HS-5 (cell line): Measurements from ENCODE around the gene TMA7B.

Source experiments
- DNase-seq: peaks from one replicate; pipeline ENCODE4 v3.0.0-alpha.2; 2012; ENCODE audit warnings: low read depth

The TMA7B gene

DNA sequence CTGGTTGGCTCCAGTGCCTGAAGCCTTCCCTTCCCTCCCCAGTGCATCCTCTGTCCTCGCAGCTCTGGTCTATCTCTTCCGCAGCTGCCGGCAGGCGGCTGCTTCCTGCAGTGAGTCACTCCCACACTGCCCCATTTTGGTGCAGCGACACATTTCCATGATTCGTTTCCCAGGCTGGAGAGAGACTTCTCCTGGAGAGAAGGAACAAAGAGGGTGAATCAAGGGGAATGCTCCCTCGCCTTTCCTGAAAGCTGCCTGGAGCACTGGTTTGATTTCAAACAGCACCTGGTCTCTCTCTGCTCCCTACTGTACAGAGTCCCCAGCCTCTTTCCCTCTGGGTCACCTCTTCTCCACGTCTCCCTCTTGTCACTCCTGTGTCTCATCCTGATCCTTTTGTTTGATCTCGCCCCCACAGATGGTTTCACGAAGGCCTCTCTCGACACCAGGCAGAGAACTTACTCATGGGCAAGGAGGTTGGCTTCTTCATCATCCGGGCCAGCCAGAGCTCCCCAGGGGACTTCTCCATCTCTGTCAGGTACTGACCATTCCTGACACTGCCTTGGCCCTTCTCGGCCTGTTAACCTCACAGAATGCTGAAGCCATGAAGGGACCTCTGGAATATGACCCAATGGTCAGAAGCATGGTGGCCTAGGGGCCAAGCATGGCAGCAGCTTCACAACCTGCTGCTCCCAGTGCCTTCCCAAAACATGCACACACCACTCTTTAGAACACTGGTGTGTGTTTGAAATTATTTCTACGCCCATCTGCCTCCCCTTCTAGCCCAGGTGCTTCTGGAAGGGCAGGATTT, at the start of gene TMA7B:
TSS of gene TMA7B (plus strand) at position 758 of the 808 bp plus-strand sequence. CDS start 3,978 bp downstream, outside the sequence.
- DNase-seq, result peak; percentile 41

DNA sequence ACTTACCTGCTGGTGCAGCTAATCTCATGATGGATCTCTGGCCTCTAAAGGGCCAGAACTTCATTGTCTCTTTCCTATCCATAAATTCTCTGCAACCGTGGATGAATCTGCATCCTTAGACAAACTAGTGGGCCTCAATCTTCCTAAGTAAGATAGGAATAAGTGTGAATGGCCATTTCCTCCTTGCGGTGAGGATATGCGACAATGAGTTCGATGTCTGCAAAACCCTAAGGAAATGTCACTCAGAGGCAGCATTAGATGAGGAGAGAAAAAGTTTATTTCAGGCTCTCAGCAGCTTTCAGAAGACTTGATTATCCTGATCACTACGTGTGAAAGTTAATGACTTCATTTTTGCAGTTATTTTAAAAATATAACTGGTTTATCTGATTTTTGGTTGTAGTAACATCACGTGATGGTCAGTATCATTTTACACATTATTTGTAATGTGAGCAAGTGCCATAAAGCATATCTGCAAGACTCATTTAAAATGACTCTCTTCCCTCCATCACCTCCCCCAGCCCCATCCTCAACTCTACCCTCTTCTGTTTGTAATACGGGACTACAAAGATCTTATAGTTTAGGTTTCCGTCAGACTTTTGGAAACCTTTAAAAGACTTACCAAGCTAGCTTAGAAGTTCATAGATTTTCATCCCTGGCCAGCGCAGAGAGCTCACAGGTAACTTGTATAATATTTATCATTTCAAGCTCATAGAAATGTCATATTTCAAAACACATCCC, 49.2 kb upstream of the TMA7B start:
- no peak for DNase-seq

DNA sequence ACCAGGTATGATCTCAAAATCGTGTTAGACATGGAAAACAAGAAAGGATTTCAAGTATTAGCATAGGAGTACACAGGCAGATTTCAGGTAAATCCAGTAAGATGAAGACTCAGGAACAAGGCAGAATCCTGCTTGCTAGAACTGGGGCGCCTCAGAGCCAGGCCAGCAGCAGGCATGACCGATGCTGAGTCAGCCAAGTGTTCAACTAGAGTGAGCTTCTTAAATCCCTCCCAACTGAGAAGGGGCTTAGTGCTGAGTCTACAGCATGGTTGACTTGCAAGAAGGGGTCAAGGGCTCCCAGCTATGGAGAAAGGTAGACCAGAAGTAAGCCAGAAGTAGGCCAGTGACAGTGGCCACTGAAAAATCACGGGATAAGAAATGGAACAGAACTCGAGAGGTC, 46.9 kb upstream of the TMA7B start:
- no peak for DNase-seq

DNA sequence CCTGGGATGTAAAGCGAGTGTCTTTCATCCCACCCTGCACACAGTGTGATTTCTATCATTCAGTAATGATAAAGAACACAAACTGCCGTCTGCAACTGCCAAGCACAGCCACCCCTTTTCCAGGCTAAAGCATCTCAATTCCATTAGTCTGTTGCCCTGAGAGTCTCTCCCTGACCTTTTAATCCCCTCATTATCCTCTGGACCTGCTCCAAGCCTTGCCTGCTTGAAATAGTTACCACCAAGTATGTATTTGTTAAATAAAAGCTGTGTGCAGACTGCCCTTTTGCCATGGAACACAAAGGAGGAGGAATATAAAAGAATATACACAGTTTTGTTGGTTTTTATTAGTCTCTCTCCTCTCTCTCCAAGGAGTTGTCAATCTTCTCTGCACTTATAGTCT, 46.3 kb upstream of the TMA7B start:
- DNase-seq, result no peak

DNA sequence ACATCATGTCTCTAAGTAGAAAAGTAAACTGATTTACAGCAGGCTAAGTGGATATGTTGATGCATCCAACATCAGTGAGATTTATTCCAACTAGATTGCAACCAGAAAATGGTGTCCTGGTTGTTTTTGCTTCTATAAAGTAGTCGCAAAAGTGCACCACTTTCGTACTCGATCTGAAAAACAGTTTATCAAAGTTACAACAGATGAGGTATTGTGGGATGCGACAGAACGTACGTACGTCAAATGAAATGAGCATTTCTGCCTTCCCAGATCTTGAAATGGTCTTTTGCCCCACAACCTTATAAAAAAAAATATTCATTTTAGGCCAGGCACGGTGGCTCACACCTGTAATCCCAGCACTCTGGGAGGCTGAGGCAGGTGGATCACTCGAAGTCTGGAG, 45.6 kb upstream of the TMA7B start:
- DNase-seq, result no peak

DNA sequence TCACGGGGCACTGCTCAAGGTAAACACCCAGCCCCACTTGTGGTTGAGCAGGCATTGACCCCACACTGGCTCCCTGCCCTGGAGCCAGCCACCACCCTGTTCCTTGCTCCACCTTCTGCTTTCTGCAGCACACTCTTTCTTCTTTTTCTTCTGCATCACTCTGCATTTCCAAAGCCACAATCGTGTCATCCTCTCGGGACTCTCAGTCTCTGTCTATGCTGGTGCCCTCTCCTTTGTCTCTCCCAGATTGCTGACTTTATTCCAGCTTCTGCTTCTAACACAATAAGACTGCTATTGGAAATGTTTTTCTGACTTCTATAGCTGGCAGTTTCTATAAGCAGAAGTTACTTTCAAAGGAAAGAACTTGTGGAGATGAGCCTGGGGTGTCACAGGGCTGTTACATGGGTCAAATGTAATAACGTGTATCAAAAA, 44.9 kb upstream of the TMA7B start:
- DNase-seq, result no peak

DNA sequence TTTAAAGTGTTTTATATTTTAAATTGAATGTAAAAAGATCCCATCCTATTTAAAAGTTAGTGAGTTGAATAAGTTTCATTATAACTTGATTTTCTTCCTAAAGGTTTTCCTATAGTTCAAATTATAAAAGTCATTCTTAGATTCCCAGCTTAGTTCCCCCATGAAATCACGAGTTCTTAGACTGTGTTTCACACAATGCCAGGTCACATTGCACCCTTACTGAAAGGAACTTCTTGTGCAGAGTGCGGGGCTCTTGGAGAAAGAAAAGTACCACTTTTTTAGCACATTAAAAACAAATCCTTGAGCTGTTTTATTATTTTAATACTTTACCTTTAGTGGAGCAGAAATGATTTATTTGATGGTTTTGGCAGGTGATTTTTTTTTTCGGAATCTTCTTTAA, 43.7 kb upstream of the TMA7B start:
- no peak for DNase-seq

DNA sequence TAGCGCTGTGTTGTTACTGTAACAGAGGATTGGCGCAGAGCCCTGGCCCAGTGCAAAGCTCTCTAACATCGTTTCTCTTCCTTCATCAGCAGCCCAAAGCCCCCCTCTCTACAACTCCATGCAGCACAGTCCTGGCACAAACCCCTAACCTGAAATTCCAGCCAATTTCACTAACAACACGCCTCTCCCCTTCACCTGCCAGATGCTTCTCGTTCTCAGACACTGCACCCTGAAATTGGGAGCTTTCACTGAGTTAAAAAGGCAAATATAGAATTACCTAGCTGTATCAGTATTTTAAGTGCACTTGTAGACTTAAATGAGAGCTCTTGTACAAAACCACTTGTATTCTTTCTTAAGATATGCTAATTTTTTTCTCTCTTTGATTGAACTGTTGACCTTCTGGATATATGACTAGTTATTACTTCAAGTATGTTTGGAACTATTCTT, 43.0 kb upstream of the TMA7B start:
- DNase-seq, result no peak

DNA sequence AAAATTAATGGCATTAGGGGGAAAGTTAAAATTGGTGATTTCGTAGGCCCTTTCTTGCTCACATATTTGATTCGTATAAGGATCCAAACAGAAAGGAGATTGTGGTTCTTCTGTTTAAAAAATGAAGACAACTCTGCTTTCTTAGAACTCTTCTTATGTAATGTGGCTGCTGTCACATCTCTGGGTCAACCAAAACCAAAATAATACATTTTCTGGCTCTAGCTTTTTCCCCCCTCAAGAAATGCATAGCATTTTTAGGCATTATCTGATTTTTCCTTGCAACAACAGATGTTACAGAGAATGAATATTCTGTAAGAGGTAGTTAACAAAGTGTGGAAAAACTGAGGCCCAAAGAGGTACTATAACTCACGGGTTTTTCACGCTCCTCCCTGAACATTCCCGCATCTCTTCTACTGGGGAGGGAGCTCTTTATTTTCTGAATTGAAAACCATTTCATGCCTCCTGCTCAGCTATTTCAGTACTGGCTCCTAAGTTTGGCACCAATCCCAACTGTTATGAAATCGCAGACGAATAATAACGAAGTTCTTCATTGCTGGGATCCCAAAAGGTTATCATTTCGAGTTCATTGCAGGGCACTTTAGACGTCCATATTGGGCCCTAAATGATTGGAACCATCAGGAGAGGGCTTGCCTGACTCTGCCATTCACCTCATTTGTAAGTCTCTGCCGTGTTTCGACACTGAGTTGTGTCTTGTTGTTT, 42.3 kb upstream of the TMA7B start:
- no peak for DNase-seq

DNA sequence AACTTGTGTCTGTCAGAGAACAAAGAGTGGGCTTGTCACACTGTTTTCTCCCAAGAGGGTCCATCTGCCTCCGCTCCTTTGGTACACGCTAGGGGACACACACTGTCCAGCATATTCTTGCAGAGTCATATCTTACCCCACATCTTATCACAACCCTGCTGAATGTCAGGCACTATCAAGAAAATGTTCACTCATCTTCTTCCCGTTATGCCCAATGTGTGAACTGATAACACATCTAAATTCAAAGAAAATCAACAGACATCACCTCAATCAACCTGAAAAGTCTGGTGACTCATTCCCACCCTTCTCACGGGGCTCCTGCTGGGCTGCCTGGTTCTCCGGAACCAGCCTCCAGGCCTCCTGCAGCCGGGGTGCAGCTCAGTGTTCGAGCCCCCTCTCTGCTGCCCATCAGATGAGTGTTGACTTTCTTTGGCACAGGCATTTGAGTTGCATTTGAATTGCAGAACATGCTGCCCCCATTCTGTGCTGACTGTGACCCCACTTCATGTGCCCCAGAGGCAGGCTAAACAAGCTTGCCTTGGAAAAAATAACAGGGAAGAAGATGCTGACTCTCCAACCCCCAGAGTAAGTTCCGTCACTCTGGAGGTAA, 40.0 kb upstream of the TMA7B start:
- DNase-seq, result no peak

DNA sequence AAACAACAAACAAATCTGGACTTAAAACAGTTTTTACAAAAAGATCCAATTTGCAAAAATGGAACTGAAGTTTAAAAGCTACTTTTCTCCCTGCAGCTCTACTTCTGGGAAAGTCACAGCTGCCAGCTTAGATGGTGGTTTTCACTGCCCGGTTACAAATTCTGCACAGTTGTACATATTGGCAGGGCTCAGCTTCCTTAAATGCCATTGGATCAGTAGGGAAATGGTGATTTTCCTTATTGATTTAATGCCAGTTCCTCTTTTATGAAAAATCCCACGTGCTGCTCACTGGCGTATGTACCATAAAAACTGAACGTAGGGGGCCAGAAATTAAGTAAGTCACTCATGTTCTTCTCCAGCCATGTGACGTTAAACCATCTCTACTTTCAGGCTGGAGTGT, 36.5 kb upstream of the TMA7B start:
- no peak for DNase-seq

DNA sequence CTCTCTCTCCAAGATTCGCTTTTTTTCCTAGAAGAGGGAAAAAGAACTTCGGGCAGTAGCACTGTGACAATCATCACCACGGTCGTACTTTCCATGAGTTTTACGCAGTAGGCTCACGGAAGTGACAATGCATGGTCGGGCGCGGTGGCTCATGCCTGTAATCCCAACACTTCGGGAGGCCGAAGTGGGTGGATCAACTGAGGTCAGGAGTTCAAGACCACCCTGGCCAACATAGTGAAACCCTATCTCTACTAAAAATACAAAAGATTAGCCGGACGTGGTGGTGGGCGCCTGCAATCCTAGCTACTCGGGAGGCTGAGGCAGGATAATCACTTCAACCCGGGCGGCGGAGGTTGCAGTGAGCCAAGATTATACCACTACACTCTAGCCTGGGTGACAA, 35.9 kb upstream of the TMA7B start:
- no peak for DNase-seq

DNA sequence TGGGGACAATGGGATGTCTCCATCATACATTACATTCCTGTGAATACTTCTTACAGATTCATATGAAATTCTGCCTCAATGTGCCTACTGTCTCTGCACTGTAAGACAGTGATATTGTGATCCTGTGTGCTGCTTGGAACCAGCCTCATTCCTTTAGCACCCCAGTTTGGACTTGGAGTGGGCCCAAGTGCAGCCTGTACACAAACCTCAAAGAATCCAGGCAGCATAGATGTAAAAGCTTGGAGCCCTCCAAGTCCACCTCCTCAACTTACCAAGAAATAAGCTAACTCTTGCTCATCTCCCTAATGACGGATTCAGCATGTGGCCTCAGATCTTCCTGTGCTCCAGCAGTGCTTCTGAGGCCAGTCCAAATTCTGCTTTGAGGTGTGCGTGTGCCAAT, 34.9 kb upstream of the TMA7B start:
- no peak for DNase-seq

DNA sequence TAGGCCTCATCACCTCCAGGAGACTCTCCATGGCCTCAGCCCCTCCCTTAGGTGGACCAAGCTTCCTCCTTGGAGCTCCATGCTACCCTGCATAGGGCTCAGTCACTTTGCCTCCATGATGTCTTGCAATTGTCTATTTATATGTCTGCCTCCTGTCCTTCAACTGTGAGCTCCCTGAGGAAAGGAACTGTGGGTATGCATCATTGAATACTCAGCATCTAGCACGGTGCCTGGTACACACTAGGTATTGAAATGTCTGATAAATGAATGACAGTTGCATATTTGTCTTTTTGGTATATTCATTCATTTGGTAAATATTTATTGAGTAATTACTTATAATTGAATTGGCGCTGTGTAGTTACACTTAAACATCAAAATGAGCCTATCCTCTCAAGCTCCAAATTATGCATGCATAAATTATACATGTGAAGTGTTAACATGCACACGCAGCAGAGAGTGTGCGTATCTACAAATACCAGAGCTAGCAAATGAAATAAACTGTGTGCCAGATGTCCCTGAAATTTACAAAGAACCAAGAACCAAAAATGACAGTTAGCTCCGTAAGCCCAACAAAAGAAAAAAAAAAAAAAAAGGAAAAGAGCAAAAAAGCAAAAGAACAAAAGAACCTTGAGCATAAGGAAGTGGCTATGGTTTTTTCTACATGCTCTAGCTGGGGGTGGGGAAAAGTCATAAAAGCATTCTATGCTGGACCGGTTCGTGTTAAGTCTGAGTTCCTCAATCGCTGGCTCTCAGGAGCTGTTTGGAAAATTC, 34.1 kb upstream of the TMA7B start:
- no peak for DNase-seq

DNA sequence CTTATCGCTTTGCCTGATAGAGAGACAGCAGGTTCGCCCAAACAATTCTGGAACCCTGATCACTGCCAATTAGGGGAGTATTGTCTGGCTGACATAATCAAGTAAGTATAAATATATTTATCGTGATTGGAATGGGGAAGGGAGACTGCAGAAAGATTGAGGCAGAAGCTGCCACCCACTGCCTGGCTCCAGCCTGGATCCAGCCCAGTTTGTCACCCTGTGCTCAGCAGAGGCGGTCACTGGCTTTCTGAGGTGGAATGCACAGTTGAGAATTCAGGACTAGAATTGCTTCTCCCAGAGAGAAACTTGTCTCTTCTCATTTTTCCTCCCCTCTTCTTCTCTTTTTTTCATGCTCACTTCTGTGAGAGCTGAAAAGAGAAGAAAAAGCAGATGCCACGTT, 33.4 kb upstream of the TMA7B start:
- no peak for DNase-seq

DNA sequence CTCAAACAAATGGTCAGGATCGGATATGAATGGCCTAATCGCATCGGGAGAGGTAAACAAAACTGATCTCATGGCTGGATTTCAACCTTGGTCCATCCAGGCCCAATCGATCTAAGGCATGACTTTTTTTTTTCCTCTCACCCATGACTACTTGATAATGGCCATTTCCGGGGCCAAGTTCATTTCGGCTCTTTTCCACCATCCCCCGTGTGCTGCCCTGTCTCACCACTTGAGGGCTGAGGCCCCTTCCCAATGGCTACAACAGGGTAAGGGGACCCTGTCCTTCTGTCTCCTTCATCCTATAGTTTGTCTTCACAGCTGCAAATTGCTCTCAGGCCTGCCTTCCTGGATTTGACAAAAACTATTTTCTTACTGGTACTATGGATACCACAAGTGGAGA, 32.7 kb upstream of the TMA7B start:
- no peak for DNase-seq

DNA sequence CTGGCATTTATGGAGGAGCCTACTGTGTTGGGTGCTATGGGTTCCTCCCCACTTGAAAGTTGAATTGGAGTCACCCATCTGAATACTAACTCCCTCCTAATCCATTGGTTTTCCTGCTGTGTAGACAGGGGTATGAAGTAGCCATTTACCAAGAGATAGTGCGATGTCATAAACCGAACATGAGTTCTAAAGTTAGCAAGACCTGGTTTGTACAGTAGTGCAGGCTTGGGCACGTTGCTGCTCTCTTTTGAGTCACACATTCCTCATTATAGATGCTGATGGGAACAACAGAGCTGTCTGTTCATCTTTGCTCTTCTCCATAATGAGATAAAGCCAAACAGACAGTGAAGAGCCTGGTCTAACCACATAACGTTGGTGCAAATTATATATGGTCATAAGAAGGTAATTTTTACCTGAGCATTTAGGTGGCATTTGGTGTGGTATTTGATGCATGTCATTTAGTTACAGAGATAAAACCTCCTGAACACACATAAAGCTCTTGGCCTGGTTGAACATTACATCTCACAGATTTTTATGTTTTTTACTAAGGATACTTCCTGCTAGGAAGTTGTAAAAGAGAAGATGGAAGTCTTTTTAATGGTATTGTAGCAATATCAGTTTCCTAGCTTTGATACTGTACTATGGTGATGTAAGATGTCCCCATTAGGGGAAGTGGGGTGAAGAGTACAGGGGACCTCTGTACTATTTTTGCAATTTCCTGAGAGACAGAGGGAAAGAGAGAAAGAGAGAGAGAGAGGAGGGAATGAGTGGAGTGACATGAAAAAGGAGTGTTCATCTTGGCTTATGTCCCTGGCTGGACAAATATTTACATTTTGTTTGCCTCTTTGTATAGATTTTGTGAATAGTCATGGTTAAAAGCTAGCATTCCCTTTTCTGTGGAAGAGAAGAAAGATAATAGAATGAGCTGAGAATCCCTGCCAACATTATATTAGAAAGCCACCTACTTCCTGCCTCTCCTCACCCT, 31.4 kb upstream of the TMA7B start:
- no peak for DNase-seq

DNA sequence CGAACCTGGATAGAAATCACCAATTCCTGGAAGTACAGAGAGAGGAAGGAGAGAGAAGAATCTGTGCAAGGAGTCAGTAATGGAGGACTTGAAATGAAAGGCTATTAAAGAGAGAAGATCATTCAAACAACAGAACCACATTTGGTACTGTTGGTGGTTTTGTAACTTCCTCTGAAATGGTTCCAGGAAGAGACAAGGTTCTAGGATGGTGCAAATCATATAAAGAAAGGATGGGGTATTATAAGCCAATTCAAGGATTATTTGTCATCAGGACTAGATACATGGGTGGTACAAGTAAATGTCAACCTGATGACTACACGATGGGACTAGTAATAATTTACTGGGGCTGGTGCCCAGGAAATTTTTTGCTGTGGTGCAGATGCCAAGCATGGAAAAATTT, 28.9 kb upstream of the TMA7B start:
- no peak for DNase-seq

DNA sequence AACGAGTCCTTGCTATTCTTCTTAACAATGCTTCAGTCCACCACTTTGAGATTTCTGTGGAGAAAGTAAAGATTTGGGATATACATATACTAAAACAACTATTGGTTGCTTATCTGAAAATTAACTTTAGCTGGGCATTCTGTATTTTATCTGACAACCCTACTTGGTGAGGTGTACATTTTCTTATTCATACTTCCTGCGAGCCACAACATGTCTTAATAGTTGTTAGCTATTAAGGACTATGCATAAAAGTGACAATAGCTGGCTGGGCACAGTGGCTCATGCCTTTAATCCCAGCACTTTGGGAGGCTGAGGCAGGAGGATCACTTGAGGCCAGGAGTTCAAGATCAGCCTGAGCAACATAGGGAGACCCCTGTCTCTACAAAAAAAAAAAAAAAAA, 28.0 kb upstream of the TMA7B start:
- no peak for DNase-seq

DNA sequence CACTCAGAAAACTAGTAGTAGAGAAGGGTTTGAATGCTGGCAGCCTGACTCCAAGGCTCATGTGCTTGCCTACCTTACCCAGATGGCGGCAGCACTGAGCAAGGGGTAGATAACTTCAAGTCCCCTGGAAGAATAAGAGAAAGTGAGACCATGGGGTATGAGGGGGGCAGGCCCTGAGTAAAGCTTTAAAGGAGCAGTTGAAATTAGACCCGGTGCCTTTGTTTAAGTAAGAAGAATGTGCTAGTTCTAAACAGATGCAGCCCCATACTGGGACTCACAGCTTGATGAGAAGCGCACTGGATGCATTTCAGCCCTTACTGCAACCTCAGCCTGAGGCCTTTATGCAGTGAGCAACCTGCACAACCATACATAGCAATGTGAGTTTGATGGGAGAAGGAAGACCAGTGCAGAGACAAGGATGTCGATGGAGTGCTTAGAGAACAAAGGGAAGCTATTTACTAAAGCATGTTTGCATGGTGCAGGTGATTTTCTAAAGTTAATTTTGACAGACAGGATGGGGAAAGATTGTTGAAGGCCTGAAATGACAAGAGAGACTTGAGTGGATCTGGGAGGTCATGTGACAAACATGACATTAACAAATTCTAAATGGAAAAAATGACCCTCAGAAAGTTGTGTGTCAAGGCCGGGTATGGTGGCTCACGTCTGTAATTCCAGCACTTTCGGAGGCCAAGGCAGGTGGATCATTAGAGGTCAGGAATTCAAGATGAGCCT, 27.1 kb upstream of the TMA7B start:
- DNase-seq, result no peak
